ENCODE data around the gene MNAT1.

Gene MNAT1

DNA sequence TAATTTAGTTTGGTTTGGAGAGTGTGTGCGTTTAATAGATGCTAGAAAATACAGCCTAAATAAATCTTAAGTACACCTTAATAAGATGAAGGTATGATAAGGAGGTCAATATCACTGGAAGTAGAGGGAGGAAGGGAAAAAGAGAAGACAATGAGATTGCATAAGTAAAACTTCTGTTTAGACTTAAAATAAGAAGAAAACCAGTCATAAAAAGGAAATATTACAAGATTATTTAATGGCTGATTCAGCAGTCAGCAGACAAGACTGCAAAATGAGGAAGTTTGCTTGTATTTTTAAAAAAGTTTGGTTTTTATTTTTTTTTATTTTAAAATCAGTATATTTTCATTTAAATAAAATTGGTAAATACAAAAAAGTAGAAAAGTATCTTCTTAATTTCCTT, 249.6 kb downstream of the MNAT1 start:
- no peaks in the 10 kb centered on the region for H3K27me3 ChIP-seq
- peaks cover 4% of the 10 kb centered on the region for H3K36me3 ChIP-seq
- H3K4me1 ChIP-seq = no peaks in the 10 kb centered on the region; the same call in 1 of the 2 replicates
- TF ChIP-seq, protein P1, sequence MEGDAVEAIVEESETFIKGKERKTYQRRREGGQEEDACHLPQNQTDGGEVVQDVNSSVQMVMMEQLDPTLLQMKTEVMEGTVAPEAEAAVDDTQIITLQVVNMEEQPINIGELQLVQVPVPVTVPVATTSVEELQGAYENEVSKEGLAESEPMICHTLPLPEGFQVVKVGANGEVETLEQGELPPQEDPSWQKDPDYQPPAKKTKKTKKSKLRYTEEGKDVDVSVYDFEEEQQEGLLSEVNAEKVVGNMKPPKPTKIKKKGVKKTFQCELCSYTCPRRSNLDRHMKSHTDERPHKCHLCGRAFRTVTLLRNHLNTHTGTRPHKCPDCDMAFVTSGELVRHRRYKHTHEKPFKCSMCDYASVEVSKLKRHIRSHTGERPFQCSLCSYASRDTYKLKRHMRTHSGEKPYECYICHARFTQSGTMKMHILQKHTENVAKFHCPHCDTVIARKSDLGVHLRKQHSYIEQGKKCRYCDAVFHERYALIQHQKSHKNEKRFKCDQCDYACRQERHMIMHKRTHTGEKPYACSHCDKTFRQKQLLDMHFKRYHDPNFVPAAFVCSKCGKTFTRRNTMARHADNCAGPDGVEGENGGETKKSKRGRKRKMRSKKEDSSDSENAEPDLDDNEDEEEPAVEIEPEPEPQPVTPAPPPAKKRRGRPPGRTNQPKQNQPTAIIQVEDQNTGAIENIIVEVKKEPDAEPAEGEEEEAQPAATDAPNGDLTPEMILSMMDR (IDR thresholded peaks at IDR 0.05; ENCODE audit: low read depth, low read length) = no peak
- H3K4me3 ChIP-seq (ENCODE audit: low read depth, low read length) = no peak overlapping the region
- no peaks in the 10 kb centered on the region for H3K9me3 ChIP-seq
- no peak for DNase-seq

DNA sequence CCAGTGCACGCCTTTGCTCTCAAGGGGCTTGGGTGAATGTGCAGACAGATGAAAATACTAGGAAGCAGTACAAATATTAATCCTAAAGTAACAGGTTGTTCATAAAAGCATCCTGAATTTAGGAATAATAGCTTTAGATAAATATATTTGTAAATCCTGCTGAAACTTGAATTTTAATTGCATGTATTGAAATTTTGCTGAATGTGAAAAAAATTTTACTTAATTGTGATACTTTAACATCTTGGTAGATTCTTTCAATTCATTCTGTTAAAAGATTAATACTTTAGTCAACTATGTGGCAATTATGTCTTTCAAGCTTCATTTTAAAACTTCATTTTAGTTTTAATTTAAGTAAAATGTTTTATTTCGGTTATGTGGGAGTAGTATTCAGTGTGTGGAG, 251.9 kb downstream of the MNAT1 start:
- H3K36me3 ChIP-seq = peaks cover 4% of the 10 kb centered on the region
- no peak overlapping the region for H3K4me3 ChIP-seq (ENCODE audit: low read depth, low read length)
- TF ChIP-seq, protein P1 (IDR thresholded peaks at IDR 0.05; ENCODE audit: low read depth, low read length) = no peak
- H3K9me3 ChIP-seq = no peaks in the 10 kb centered on the region
- no peak for DNase-seq
- no peaks in the 10 kb centered on the region for H3K27me3 ChIP-seq
- H3K4me1 ChIP-seq = no peaks in the 10 kb centered on the region; the same call in 1 of the 2 replicates

DNA sequence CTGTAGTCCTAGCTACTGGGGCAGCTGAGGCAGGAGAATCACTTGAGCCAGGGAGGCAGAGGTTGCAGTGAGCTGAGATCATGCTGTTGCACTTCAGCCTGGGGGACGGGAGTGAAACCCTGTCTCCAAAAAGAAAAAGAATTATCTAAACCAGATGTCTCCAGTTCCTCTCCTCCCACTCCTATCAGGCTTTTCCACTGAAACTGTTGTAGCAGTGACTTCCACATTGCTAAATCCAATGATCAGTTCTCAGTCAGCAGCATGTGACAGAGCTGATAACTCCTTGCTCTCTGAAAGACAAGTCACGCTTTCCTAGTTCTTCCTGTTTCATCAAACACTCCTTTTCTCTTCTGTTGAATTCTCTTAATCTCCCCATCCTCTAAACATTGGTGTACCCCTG, 255.0 kb downstream of the MNAT1 start:
- H3K9me3 ChIP-seq = no peaks in the 10 kb centered on the region
- peaks cover 4% of the 10 kb centered on the region for H3K36me3 ChIP-seq
- no peak for DNase-seq
- no peaks in the 10 kb centered on the region for H3K4me1 ChIP-seq
- H3K27me3 ChIP-seq = no peaks in the 10 kb centered on the region
- no peak overlapping the region for H3K4me3 ChIP-seq (ENCODE audit: low read depth, low read length)
- TF ChIP-seq, protein P1 (IDR thresholded peaks at IDR 0.05; ENCODE audit: low read depth, low read length) = no peak

DNA sequence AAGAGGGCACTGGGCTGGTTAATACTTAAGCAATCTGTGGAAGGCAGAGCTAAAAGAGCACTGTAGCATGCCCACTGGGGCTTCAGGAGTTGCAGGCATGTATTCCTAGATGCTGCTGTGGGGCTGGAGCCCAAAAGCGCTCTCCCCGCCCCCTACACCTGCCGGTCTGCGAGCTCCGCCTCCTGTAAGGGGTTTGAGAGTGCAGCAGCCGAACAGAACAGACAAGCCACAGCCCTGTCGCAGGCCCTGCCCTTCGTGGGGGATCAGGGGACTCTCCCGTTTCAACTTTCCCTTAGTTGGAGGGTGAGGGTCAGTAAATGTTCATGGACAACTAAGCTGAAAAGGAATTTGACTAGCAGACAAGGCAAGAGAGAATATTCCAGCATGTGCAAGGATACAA, 264.1 kb downstream of the MNAT1 start:
- no peaks in the 10 kb centered on the region for H3K4me1 ChIP-seq
- TF ChIP-seq, protein P1 (IDR thresholded peaks at IDR 0.05; ENCODE audit: low read depth, low read length) = no peak
- DNase-seq = no peak
- H3K4me3 ChIP-seq (ENCODE audit: low read depth, low read length) = no peak overlapping the region
- H3K9me3 ChIP-seq = no peaks in the 10 kb centered on the region
- no peaks in the 10 kb centered on the region for H3K36me3 ChIP-seq
- H3K27me3 ChIP-seq = no peaks in the 10 kb centered on the region

DNA sequence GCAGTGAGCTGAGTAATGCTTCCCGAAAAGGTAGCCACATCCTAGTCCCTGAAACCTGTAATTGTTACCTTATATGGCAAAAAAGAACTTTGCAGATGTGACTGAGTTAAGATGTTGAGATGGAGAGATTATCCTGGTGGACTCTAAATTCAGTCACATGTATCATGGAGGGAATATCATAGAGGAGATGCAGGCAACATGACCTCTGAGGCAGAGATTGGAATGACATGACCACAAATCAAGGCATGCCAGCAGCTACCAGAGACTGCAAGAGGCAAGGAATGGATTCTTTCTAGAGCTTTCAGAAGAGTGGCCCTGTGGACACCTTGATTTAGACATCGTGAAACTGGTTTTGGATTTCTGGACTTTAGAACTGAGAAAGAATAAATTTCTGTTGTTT, 265.0 kb downstream of the MNAT1 start:
- DNase-seq = no peak
- no peak overlapping the region for H3K4me3 ChIP-seq (ENCODE audit: low read depth, low read length)
- TF ChIP-seq, protein P1 (IDR thresholded peaks at IDR 0.05; ENCODE audit: low read depth, low read length) = no peak
- H3K9me3 ChIP-seq = no peaks in the 10 kb centered on the region
- H3K27me3 ChIP-seq = no peaks in the 10 kb centered on the region
- H3K4me1 ChIP-seq = no peaks in the 10 kb centered on the region
- H3K36me3 ChIP-seq = no peaks in the 10 kb centered on the region

DNA sequence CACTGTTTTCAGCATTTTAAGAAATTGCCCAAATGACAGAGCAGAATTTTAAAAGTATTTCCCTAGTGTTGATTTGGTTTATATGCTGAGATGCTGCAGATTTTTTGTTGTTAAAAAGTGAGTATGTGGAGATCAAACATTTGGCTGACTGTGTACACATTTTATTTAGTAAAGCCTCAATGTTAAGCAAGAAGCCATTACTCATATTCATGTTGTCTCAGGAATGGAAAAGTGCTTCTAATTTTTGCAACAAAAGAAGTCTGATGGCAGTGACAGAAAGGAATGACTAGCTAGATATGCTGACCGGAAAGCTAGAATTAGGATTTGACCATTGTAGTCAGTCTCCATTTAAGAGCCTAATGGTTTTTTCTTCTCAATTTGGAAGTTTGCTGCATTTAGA, 269.0 kb downstream of the MNAT1 start:
- H3K27me3 ChIP-seq = no peaks in the 10 kb centered on the region
- TF ChIP-seq, protein P1 (IDR thresholded peaks at IDR 0.05; ENCODE audit: low read depth, low read length) = no peak
- H3K4me1 ChIP-seq = no peaks in the 10 kb centered on the region
- no peaks in the 10 kb centered on the region for H3K36me3 ChIP-seq
- DNase-seq = no peak
- no peak overlapping the region for H3K4me3 ChIP-seq (ENCODE audit: low read depth, low read length)
- H3K9me3 ChIP-seq = no peaks in the 10 kb centered on the region; the same call in 1 of the 2 replicates

All from BE2C (cell line).